GM12872 (cell line): Measurements from ENCODE around the gene LRP5.

ENCODE experiments used
- TF ChIP-seq, protein P1 (sequence below): IDR thresholded peaks from 3 replicates; pipeline ENCODE4 v1.5.1; 2011; ENCODE audit warnings: low read depth, mild to moderate bottlenecking, low read length, moderate library complexity; ENCODE audit not compliant: insufficient read depth

LRP5 gene

DNA sequence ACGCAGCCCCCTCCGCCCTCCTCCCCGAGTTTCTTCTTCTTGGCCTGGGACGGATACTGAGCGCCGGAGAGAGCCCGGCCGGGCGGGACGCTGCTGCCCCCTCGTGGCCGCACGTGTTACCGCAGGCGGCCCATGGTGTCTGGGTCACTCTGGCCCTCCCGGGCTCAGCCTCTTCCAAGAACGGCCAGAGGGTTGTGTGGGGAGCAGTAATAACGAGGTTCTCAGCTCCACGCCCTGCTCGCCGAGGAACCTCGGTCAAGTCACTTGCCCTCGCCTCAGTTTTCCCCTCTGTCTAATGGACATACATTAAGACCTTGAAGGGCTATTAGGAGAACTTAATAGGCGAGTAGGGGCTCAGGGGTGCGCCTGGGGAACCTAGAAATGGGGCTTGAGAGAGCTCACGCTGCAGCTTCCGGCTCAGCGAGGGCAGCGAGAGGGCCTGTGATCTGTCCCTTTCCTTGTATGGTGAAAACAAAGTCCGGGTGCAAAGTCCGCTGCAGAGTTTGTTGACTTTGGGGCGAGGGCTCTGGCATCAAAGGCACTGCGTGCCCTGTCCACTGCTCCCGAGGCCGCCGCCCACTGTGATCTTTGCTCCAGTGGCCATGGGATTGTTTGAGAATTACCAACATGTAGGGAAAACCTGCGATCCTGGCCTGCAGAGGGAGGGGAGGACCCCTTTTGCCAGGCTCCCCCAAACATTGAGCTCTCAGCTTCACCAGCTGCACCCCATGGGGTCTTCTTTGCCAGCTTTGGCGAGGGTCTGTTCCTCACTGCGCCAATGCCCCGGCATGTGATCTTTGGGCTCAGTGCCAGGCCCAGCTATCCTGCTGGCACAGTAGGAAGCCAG is 14.4 kb upstream of the LRP5 start:
- TF ChIP-seq, protein P1, sequence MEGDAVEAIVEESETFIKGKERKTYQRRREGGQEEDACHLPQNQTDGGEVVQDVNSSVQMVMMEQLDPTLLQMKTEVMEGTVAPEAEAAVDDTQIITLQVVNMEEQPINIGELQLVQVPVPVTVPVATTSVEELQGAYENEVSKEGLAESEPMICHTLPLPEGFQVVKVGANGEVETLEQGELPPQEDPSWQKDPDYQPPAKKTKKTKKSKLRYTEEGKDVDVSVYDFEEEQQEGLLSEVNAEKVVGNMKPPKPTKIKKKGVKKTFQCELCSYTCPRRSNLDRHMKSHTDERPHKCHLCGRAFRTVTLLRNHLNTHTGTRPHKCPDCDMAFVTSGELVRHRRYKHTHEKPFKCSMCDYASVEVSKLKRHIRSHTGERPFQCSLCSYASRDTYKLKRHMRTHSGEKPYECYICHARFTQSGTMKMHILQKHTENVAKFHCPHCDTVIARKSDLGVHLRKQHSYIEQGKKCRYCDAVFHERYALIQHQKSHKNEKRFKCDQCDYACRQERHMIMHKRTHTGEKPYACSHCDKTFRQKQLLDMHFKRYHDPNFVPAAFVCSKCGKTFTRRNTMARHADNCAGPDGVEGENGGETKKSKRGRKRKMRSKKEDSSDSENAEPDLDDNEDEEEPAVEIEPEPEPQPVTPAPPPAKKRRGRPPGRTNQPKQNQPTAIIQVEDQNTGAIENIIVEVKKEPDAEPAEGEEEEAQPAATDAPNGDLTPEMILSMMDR, result peak; percentile 93

DNA sequence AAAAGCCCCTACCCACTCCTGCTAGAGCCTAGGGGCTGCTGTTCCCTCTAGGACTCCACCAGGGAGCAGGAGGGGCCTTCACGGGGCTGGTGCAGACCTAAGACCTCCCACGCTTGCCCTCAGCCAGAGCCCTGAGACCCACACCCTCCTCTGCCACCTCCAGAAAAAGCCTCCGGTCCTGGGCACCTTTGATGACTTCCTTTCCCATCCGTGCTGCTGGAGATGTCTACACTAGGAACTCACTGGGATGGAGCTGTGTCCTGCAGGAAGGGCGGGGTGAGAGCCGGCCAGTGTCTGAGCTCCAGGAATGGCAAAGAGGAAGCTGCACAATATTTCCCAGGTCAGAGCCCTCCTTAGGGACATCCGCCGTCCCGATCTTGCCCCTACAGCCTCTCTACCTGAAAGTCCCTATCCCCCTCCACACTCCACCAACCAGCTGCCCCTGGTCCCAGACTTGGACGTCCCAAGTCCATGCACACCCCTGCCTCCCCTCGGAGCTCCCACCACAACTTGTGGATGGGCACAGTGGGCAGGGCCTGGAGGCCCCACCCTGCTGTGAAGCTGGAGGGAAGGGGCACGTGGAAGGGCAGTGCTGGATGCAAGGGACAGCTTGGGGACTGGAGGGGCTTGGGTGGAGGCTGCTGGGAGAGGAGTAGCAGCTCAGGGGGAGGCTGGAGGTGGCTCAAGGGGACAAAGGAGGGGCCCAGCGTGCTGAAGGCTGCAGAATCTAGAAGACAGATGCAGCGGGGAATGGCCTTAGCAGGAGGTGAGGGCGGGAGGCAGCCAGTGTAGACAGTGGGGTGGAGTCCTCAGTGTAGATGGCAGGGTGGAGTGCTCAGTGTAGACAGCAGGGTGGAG is 13.5 kb upstream of the LRP5 start:
- TF ChIP-seq, protein P1, result no peak

DNA sequence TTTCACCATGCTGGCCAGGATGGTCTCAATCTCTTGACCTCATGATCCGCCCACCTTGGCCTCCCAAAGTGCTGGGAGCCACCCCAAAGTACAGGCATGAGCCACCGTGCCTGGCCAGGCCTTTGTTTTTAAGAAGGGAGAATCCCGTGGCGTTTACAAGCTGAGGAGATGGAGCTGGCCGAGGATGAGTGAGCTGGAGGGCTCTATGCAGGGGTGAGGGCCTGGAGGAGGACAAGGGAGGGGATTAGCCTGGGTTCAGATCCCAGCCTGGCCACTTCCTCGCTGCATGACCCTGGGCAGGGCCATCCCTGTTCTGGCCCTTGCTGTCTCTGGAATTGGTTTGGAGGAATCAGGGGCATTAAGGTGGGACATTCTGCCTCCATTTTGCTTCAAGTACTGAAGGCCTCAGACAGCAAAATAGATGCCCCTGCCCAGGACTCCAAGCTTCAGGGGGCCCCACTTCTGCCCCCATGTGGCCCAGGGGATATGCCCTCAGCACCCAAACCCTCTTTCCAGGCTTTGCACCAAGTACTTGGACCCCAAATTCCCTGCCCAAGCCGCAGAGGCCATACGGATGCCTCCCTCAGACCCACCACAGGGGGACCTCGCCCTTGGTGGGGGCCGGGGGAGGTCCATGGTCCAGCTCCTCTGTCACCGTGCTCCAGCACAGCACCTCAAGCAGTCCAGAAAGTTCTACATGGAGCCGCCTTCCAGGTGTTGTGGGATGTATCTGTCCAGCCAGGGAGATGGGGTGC is 12.1 kb upstream of the LRP5 start:
- TF ChIP-seq, protein P1, result 0 out of 3 replicates have a peak, but pooled peaks have one; percentile 12

DNA sequence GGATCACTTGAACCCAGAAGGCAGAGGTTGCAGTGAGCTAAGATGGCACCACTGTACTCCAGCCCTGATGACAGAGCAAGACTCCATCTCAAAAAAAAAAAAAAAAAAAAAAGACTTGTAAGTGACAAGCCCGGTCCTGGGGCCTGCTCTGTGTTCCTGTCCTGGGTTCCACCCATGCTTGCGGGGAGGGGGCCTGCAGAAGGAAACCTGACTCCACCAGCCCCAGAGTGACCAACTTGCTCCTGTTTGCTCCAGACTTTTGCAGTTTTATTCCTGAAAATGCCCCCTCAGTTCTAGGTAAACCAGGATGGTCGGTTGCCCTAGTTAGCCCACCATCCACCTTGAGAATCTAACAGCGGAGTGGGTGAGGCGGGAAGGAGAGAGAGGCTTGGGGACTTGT is 10.1 kb upstream of the LRP5 start:
- TF ChIP-seq, protein P1, result no peak

DNA sequence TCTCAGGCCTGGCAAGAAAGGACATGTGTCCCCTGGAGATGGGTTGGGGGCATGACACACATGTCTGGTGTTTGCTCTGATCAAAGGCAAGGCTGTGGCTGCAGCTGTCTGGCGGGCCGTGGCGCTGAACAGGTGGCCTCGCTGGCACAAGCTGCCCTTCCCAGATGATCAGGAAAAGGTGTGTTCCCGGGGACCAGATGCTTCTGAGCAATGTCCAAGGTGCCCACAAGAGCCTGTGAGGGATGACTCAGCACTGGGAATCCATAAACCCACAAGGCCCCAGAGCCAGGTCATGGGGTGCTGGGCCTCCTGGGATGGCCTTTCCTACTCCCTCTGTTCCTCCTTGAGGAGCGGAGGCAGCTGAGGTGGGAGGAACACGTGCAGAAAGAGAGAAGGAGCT is 9.7 kb upstream of the LRP5 start:
- TF ChIP-seq, protein P1, result no peak

DNA sequence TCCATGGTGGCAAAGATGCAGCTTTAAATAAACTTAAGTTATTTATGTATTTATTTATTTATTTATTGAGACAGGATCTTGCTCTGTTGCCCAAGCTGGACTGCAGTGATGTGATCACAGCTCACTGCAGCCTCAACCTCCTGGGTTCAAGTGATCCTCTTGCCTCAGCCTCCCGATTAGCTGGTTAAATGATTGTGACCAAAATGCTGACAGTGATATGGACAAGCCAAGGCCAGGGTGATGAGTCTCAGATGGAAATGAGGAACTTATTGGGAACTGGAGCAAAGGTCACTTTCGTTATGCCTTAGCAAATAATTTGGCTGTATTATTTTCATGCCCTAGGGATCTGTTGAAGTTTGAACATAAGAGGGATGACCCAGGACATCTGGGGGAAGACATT is 9.3 kb upstream of the LRP5 start:
- TF ChIP-seq, protein P1, result no peak
